Measurements from ENCODE around the gene CNGB1. TPM values are rescaled to one million over a fixed set of nuclear protein-coding genes. Genes with fewer than 3 reads are reported as not detected.

Gene CNGB1
- total and polyA plus RNA-seq, 9 donors, result 0.11 TPM; not detected in 8

GRCh38 chr16:57995721-57996405 is 24.9 kb upstream of the CNGB1 start:
- TF ChIP-seq POLR2A (IDR thresholded peaks at IDR 0.05) (no peak), EP300 (IDR thresholded peaks at IDR 0.05) (no peak)
- H3K27me3 ChIP-seq, result no peaks in the 10 kb centered on the region
- intact Hi-C loops (cut with DNase I), result loop anchor here in 3 of 4 donors (5.0 to 10.0 kb wide), 5 partner anchors 84 to 421 kb away; no protein-coding TSS in a partner anchor
- H3K9me3 ChIP-seq, result no peaks in the 10 kb centered on the region
- no peak overlapping the region for H3K27ac ChIP-seq
- H3K4me3 ChIP-seq, result no peak overlapping the region
- DNase-seq, result no peak
- H3K36me3 ChIP-seq, result no peaks in the 10 kb centered on the region
- H3K4me1 ChIP-seq (ENCODE audit: insufficient read depth), result peaks cover 4% of the 10 kb centered on the region
- WGBS, 3 donors, result 85 to 91% (median 88%) methylated on average over 18 of the region's 18 CpGs

GRCh38 chr16:57994778-57995177 is 23.9 kb upstream of the CNGB1 start:
- Histone ChIP-seq H3K9me3 (no peaks in the 10 kb centered on the region), H3K4me1 (ENCODE audit: insufficient read depth) (peaks cover 3% of the 10 kb centered on the region), H3K4me3 (no peak overlapping the region), H3K27ac (no peak overlapping the region), H3K36me3 (no peaks in the 10 kb centered on the region), H3K27me3 (no peaks in the 10 kb centered on the region)
- no peak for DNase-seq
- WGBS, 3 donors, result 35 to 42% (median 38%) methylated on average over 4 of the region's 4 CpGs
- TF ChIP-seq POLR2A (IDR thresholded peaks at IDR 0.05) (no peak), CTCF (IDR thresholded peaks at IDR 0.05) (no peak), EP300 (IDR thresholded peaks at IDR 0.05) (no peak)
- intact Hi-C loops (cut with DNase I), result loop anchor here in 3 of 4 donors (5.0 to 10.0 kb wide), 5 partner anchors 82 to 420 kb away; no protein-coding TSS in a partner anchor

GRCh38 chr16:57994361-57994760 is 23.4 kb upstream of the CNGB1 start:
- no peak overlapping the region for H3K4me3 ChIP-seq
- H3K27me3 ChIP-seq, result no peaks in the 10 kb centered on the region
- H3K9me3 ChIP-seq, result no peaks in the 10 kb centered on the region
- H3K36me3 ChIP-seq, result no peaks in the 10 kb centered on the region
- TF ChIP-seq EP300 (IDR thresholded peaks at IDR 0.05) (no peak), POLR2A (IDR thresholded peaks at IDR 0.05) (no peak), CTCF (IDR thresholded peaks at IDR 0.05) (no peak)
- H3K4me1 ChIP-seq (ENCODE audit: insufficient read depth), result no peaks in the 10 kb centered on the region
- intact Hi-C loops (cut with DNase I), result loop anchor here in 2 of 4 donors (10.0 kb wide), 3 partner anchors 90 to 420 kb away; no protein-coding TSS in a partner anchor
- no peak for DNase-seq
- H3K27ac ChIP-seq, result no peak overlapping the region
- 83 to 91% (median 88%) methylated on average over 4 of the region's 4 CpGs for WGBS, 3 donors

GRCh38 chr16:57993897-57994296 is 23.0 kb upstream of the CNGB1 start:
- TF ChIP-seq CTCF (IDR thresholded peaks at IDR 0.05) (no peak), POLR2A (IDR thresholded peaks at IDR 0.05) (no peak), EP300 (IDR thresholded peaks at IDR 0.05) (no peak)
- no peak for DNase-seq
- Histone ChIP-seq H3K9me3 (no peaks in the 10 kb centered on the region), H3K4me1 (ENCODE audit: insufficient read depth) (no peaks in the 10 kb centered on the region), H3K27ac (no peak overlapping the region), H3K4me3 (no peak overlapping the region), H3K36me3 (no peaks in the 10 kb centered on the region), H3K27me3 (no peaks in the 10 kb centered on the region)
- intact Hi-C loops (cut with DNase I), result loop anchor here in 2 of 4 donors (10.0 kb wide), 3 partner anchors 89 to 419 kb away; no protein-coding TSS in a partner anchor
- WGBS, 3 donors, result 72 to 80% (median 77%) methylated on average over 5 of the region's 5 CpGs

GRCh38 chr16:57993438-57993837 is 22.5 kb upstream of the CNGB1 start:
- intact Hi-C loops (cut with DNase I), result loop anchor here in 2 of 4 donors (10.0 kb wide), 3 partner anchors 89 to 419 kb away; no protein-coding TSS in a partner anchor
- no peak overlapping the region for H3K27ac ChIP-seq
- no peaks in the 10 kb centered on the region for H3K9me3 ChIP-seq
- no peak for DNase-seq
- TF ChIP-seq EP300 (IDR thresholded peaks at IDR 0.05), result no peak
- TF ChIP-seq CTCF (IDR thresholded peaks at IDR 0.05), result no peak
- no peak for TF ChIP-seq POLR2A (IDR thresholded peaks at IDR 0.05)
- H3K36me3 ChIP-seq, result no peaks in the 10 kb centered on the region
- no peaks in the 10 kb centered on the region for H3K27me3 ChIP-seq
- 55 to 72% (median 66%) methylated on average over 8 of the region's 8 CpGs for WGBS, 3 donors
- H3K4me1 ChIP-seq (ENCODE audit: insufficient read depth), result no peaks in the 10 kb centered on the region
- H3K4me3 ChIP-seq, result no peak overlapping the region

Data from ovary (tissue), 9 donors.